HG03442 (cell line): ENCODE data around the gene CCSER1.
"Not testable (repeated sequence)": the region's sequence is repeated elsewhere in the genome, so short reads cannot be mapped to it uniquely, and the experiment has no call there.

Experiments used
- ATAC-seq: cut with Tn5 transposase; IDR thresholded peaks from one replicate; pipeline ENCODE4 v1.9.1; 2021; ENCODE audit warnings: mild to moderate bottlenecking, moderate library complexity; ENCODE audit not compliant: unreplicated experiment

CCSER1 gene

DNA sequence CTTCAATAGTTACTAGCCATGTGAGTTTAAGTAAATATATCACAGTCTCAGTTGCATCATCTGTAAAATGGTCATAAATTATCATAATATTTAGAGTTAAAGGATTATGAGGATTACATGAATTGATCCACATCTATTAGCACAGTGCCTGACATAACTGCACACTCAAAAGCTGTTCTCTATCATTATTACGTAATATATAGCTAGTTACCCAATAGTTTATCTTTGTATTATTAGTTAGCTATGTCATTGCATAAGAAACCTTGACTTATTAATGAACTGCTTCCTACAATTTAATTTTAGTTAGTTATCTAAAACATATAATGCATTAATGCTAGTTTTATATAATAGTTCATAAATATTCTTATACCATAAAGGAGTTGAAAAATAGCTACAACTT, 1099.7 kb downstream of the CCSER1 start:
- ATAC-seq: no peak

DNA sequence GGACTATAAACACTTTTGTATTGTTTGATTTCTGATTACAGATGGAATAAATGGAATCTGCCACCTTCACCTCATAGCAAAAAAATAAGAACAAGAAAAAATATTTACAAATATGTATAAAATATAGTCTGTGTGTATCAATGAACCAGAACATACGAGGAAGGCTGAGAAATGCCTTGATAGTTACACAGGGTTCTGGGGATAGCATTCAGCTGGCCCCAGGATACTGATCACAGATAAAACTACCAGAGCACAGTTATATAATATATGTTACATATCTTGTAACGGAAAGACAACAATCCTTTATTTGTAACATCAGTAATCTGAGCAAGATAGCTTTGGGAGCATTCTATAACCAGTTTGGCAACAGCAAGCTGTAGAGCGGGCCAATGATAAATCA, 1101.5 kb downstream of the CCSER1 start:
- no peak for ATAC-seq

DNA sequence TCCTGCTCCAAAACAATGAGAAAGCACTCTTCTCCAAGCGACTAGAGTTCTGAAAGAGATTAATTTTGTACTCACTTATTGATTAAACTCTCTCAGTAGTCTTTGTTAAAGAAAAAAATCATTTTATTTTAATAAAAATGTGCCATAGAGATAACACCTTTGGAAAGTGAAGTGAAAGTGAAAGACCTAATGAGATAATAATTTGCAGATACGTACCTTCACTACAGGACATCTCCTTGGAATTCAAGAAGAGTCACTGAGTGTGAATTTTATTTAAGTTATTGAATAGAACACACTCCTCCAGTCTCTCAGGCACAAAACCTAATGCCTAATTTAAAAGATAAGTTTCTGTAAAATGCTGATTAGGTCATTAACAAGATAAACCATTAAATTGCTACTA, 1106.0 kb downstream of the CCSER1 start:
- no peak for ATAC-seq

DNA sequence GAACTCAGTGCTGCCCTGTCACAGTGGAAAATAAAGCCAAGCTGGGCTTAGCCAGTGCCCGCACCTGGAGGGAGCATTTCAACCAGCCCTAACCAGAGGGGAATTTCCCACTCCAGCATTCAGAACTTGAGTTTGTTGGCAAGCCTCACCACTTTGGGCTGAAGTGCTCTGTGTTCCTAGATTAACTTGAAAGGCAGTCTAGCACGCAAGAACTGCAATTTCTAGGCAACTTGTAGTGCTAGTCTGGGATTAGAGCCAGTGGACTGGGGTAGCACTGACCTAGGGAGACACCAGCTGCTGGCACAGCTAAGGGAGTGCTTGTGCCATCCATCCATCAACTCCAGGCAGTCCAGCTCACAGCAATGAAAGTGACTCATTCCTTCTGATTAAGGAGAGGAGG, 1115.9 kb downstream of the CCSER1 start:
- no peak for ATAC-seq

DNA sequence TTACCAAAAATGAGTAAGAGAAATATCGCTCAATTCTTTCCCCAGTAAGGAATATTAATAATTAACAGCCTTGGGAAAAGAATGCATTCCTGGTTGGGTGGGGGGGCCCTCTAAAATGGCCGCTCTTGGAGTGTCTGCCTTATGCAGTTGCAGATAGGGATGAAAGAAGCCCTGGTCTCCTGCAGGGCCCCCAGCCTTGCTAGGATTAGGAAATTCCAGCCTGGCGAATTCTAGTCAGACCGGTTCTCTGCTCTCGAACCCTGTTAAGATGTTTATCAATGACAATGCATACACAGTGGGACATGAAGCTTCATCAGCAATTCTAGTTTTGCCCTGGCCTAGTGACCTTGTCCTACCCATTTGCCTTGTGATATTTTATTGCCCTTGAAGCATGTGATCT, 1128.8 kb downstream of the CCSER1 start:
- no peak for ATAC-seq

DNA sequence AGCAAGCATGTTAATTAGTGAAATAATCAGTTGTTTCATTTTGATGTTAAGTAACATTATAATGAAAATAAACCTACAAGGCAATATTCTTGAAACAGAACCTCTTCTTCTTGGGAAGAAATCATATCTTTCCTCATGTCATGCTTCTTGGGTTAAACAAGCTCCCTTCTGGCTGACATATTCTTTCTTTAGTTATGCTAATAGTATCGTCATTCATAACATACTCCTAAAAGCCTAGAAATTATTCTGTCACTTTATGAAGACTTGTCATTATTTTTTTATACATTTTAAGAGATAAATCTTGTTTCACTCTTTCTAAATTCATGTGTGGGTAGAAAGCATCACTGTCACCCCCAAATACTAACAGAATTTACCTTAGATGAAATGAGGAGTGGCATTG, 1129.6 kb downstream of the CCSER1 start:
- ATAC-seq: no peak

DNA sequence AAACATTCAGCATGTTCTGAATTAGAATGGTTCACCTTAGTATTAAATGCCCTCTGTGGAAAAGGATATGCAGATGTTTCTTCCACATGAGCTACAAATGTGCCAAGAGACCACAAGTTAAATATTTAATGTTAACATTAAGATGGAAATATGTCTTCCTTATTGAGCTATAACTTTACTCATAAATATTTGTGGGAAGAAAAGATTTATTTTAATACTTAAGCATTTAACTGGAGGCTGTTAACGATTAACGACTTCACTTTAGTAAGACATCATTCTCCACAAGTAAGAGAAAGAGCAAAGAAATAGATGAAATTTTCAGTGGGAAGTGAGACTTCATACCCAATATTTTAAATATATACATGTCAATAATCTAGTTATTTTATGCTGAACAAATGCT, 1130.5 kb downstream of the CCSER1 start:
- no peak for ATAC-seq

DNA sequence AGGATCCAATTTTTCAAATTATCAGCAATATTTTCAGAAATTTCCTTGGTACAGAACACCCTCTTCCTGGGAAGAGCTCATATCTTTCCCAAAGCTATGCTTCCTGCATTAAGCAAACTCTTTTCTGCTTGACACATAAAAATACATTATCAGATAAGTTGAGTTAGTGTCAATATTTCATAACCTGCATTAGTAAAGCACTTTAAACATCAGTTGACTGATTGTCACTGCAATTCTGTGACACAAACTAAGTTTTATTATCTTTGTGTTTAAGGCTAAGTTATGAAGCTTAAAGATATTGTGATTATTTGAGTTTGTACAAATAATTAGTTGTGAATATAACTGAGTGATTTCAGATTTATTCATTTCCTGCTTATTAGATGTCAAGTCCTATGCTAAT, 1131.1 kb downstream of the CCSER1 start:
- ATAC-seq: no peak

DNA sequence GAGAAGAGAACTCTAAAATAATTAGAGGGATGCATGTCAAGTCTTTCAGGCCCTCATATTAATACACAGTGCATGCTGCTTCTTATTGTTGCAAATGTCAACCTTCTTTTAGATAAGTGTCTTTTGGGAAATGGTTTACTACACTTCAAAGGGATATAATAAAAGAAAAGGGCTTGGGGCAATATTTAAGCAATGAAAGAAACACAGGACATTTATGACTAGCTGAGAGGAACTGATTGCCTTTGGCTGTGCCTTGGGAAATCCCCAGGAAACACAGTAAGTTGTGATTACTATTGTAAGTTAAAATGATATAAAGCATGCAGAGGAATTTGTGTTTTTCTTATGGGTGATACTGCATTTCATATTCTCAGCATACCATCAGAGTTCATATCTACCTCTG, 1140.3 kb downstream of the CCSER1 start:
- ATAC-seq: no peak

DNA sequence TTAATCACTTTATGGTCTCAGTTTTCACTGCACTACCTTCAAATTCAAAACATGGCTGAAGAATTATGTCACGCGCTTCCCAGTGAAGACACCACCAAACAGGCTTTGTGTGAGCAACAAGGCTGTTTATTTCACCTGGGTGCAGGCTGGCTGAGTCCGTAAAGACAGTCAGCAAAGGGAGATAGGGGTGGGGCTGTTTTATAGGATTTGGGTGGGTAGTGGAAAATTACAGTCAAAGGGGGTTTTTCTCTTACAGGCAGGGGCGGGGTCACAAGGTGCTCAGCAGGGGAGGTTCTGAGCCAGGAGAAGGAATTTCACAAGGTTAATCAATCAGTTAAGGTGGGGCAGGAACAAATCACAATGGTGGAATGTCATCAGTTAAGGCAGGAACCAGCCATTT, 1141.3 kb downstream of the CCSER1 start:
- ATAC-seq: not testable (repeated sequence)

DNA sequence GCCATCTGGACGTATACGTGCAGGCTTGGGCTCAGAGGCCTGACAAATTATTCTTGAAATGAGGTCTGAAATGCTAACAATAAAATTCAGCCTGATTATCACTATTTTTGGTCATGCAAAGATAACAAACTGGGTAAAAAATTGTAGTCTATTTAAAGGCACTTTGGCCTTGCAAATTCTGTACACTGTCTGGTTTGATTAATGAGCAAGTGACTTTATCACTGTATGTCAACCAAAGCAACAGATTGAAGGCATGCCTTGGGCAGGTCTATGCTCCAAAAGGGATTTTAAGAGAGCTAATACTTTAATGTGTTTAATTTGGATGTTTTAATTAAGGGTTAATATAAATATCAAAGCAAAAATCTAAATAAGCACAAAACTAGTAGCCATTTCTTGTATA, 1141.7 kb downstream of the CCSER1 start:
- no peak for ATAC-seq

DNA sequence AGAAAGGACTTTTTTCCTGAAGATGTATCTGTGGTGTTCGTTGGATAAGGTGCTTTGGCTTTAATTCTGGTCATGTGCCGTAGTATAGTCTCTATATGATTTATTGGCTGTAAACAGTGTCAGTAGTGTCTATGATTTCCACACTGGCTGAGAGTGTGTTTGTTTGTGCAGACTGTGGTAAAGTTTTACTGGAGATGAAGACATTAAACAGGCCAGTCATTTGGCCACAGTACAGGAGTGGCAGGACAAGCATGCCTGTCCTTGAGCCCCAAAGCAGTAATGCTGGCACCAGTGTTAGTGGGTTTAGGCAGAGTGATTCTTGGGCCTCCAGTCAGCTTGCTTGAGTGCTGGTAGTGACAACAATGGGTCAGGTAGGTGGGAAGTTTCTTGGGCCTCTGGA, 1152.7 kb downstream of the CCSER1 start:
- ATAC-seq: no peak

DNA sequence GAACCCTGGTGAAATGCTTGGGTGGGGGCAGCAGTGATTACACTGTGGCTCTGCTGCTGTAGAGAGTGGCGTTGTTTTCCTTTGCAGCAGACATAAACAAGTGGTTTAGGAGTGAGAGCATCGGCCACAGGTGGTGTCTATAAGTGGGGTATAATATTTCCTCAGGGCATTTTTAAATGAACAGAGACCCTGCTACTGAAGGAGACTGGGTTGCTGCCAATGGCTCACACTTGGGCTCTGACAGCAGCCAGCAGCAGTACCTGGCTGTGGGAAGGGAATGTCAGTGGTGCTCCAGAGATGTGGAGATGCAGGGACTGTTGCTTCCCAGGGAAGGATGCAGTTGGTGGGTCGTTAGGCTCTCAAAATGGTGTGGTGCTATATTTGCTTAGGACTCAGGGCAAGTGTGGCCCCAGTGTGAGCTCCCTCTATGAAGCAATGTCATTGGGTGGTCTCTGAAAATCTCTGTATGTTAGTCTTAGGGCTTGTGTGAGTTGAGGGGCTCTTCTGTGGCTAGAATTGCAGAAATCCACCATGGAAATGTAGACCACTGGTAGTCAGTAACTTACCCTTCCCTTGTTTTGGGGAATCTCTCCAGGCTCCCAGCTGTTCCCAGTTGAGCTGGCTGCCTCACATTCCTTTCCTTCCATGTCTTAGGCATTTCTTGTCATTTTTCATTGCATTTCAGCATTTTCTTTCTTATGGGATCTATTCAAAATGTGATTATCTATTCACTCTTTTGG, 1153.5 kb downstream of the CCSER1 start:
- no peak for ATAC-seq

DNA sequence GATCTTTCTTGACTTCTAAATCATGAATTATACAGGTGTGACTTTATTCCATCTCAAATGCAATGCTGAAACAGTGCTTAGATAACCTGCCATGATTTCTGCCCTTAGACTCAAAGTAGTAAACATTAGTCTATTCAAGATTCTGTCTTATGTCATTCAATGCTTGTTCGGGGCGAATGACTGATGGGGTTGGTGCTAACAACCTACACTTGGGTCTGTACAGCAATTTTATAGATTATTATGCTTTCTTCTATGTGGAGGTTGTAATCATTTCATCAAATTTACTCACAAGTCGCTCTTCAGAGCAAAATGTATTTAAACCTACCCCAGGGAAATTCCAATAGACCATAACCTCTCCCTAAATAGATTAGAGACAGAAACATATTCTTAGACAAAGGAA, 1155.0 kb downstream of the CCSER1 start:
- no peak for ATAC-seq

DNA sequence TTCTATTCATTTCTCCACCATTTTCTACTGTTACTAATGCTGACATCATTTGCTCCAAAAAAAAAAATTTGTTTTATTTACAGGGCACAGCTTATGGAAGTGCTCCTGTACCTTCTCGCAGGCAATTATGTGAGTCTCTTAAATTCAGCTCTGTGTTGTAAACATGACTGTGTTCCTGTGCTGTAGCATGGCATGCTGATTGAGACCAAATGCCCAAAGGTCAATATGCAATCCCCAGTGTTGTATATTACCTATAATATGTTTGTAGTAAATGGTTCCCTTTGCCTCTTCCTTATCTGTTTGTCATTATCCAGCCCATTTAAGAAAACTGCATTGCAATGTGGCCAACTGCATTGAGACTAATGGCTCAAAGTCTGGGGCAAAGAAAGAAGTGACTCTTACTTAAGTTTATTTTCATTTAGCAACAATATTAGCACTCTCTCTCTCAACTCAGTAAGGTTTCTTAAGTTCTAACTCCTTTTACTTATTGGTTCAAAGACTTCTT, 1156.6 kb downstream of the CCSER1 start:
- no peak for ATAC-seq

DNA sequence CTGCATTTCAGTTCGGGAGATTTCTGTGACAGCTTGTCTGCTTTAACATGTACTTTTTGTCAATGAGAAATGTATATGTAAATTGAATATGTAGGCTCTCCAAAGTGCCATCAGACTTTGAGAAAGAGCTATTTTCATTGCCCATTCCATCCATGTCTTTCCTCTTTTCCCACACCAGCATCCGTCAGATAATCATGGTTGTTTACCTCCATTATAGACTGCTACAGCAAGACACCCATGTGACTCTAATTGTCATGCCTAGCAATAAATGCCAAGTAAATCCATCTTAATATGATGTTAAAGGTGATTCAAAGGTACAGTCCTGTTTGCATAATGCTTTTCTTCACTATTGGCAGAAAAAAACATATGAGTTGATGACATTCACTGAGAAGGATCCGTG, 1157.3 kb downstream of the CCSER1 start:
- no peak for ATAC-seq

DNA sequence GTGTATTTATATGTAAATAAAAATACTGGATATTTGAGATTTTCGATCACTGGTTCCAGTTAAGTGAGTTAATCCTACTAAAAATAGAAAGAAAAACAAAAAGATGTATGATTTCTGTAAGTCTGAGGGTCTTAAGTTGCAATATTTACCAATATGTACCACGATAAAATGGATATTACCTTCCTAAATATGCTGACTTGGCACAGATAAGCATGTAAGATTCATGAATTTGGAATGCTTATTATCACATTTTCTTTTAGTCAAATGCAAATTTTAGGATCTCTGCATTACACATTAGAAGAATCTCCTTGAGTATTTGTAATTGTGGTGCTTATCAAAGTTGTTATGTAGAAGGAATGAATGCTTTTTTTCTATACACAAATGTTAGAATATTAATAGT, 1158.3 kb downstream of the CCSER1 start:
- no peak for ATAC-seq

DNA sequence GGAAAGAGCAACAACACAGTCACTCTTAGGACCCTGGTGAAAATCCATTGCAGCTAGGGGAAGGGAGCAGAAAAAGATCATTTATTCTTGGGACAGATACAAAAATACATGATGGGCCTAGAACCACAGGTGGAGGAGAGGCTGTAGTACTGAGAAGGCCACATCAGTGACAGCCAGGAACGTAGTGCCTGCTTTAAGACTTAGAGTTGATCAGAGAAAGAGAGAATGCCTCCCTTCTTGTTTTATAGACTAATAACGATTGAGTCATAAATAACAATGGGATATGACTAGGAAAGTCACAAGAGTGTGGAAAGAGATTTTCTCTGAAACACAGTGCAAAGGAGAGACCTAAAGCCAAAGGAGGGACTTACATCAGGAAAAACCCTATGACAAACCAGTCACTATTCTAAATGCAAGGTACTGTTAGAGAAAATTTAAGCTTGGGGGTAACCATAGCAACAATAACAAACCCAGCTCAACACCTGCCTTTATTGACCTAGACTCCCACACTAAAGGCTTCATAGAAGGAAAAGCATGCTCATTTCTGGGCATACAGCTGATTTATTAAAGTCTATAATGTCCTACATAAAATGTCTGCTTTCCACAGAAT, 1161.6 kb downstream of the CCSER1 start:
- no peak for ATAC-seq

DNA sequence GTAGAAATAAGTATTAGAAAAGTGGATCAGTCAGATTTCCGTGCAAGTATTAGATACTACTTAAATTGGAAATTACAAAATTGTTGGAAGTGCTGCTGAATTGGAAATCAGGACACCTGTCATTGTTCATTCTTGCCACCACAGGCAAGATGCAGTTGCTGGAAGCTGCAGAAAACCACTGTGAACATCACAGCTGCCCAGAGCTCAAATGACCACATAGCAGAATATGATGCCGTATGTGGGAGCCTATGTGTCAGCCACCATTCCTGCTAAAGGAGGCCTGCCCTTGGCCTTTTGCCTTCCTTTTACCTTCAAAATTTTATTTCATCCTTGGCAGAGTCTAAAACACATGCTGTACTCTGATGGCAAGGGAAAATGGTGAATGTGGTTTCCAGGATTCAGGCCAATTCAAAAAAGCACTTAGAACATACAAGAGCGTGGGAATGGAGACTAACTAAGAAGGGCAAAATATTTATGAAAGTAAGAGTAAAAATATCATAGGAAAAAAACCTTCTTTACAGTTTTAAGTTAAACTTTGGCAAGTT, 1171.0 kb downstream of the CCSER1 start:
- no peak for ATAC-seq

DNA sequence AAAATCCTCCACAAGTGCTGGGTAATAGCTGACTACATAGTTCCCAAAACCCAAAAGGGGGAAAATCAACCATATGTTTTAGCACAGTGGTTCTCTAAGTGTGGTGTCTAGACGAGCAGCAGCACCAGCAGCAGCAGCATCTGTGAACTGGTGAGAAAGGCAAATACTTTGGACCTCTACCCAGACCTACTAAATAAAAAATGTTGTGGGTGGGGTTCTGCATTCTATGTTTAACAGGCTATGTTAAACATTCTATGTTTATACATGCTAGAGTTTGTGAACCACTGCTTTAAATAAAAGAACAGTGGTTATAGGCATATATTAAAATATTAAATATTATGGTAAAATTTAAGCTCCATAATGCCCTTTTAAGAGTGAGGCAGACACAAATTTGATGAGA, 1171.6 kb downstream of the CCSER1 start:
- ATAC-seq: no peak

DNA sequence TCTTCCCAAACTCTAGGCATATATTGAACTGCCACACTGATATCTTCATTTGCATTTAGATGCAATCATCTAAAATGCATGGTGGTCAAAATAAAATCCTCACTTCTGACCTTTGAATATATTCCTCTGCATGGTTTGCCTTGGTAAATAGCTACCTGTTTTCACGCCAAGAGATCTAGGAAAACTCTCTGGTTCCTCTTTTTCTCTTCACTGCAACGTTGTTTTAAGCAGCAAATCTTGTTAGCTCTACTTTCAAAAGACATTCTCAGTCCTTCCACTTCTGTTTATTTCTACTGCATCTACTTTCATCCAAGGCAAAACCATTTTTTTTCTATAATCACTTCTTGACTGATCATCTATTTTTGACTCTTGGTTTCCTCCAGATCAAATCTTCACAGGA, 1174.9 kb downstream of the CCSER1 start:
- ATAC-seq: no peak

DNA sequence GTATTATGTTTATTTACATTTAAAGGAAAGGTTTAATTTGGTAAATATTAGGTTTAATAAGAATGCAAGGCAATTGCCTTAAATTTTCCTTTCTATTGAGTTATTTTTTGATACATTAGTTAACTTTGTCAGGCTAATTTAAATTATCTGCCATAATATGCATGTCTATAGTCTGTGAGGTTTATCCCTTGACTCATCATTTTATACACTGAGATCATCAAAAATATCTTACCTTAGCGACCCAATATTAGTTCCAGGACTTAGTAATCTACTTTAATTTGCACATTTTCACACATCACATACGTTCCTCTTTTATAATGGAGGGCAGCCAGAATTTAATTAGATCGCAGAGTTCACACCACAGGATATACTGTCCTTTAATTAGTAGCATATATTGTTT, 1177.1 kb downstream of the CCSER1 start:
- ATAC-seq: no peak
